GM21367 (cell line): Measurements from ENCODE around the gene MYLK3.
"Not testable (repeated sequence)": the region's sequence is repeated elsewhere in the genome, so short reads cannot be mapped to it uniquely, and the experiment has no call there.

Source experiments
- ATAC-seq: cut with Tn5 transposase; IDR thresholded peaks from one replicate; pipeline ENCODE4 v1.9.1; 2021; ENCODE audit not compliant: unreplicated experiment

Gene MYLK3

DNA sequence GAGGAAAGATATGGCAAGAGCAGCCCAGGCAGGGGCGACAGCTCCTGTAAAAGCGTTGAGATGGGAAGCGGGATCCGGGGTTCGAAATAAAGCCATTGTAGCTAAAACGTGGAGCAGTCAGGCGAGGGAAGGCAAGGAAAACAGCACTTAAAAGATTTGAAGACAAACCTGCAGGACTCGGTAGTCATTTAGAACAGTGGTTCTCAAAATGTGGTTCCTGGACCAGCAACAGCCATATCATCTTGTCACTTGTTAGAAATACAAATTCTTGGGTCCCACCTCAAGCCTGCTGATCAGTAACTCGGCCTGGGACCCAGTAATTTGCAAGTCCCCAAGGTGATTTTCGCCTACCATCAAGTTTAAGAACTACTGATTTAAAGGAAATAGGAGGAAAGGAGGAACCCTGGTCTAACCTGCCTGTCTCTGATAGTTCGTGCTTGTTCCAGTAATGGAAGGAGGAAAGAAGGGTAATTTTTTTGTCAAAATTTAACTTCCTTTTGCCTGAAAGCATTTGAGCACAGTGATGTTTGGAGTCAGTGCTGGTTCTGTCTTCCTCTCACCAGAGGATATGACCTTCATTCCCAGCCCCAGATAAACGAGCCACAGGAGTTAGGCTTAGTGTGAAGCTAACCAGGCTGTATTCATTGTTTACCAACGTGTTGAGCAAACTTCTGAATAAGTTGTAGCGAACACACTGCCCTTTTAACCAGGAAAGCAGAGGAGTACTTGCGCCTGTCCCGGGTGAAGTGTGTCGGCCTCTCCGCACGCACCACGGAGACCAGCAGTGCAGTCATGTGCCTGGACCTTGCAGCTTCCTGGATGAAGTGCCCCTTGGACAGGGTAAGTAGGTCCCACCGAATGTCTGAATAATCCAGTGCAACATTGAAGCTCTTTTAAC is 57.6 kb downstream of the MYLK3 start:
- no peak for ATAC-seq

DNA sequence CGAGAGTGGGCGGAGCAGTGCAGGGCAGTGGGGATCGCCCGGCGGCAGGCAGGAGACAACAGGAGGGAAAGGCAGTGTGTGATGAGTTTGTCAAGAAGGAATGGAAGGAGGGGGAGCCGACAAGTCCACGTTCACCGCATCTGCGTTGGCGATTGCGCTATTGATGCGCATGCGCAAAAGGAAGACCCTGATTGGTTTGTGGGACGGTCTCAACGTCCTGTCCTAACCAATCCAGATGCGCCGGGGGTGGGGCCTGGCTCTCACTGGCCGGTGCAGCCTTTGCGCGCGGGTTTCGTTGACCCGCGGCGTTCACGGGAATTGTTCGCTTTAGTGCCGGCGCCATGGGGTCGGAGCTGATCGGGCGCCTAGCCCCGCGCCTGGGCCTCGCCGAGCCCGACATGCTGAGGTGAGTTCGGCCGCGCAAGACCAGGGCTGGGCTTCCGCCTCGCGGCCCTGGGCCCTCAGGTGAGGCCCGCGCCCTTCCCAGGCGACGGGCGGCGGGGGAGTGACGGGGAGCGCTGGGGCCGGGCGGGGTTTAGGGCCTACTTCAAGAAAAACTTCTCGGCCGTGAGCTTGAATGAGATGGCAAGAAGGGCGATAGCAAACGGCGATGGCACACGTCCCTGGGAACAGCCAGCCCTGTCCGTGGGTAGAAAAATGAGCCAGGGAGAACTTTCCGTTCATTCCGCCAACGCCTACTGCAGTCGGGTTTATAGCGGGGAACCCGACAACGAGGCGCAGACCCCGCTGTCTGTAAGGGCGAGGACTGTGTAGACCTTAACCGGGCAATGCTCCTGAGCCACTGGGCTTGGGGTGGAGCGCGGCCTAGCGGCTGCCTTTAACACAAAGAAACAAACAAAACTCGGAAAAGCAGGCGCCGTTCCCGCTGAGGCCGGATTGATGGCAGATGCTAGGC is 58.5 kb downstream of the MYLK3 start, which contains the start of gene ORC6:
Gene ORC6, plus strand, starts transcription at position 295 of the 916 bp plus-strand sequence. Its CDS starts 47 bp downstream, at position 342.
- ATAC-seq = peak; percentile 59

DNA sequence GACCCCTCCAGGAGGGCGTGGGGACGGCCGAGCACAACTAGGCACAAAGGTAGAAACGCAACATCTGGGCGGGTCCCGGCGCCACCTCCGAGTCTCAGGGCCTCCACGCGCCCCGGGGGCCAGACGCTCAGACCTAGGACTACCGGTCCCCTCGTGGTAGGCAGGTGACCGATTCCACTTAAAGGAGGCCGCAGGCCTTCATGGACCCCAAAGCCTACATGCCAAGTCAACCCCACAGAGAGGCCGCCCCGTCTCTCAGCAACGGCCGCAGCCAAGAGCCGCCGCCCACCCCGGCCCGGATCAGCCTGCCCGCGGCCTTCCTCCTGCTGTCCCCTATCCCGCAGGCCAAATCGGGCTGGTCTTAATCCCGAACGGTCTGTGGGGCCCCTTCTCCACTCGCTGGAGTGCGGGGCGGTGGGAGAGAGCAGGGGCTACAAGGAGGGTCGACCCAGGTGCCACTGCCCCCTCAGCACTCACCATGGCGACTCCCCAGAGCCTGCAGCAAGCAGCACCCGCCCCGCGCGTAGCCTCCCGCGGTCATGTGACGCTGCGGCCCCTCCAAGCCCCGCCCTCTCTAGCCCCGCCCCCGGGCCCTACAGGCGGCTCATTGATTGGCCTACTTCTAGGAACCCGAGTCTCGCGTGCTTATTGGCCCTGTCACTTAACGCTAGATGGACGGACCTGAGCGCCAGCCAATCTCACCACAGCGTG is 59.3 kb downstream of the MYLK3 start, which contains the start of gene VPS35:
Gene VPS35, minus strand, starts transcription at position 525 of the 711 bp plus-strand sequence. Its CDS starts 45 bp downstream, at position 480.
- ATAC-seq = peak; percentile 77

DNA sequence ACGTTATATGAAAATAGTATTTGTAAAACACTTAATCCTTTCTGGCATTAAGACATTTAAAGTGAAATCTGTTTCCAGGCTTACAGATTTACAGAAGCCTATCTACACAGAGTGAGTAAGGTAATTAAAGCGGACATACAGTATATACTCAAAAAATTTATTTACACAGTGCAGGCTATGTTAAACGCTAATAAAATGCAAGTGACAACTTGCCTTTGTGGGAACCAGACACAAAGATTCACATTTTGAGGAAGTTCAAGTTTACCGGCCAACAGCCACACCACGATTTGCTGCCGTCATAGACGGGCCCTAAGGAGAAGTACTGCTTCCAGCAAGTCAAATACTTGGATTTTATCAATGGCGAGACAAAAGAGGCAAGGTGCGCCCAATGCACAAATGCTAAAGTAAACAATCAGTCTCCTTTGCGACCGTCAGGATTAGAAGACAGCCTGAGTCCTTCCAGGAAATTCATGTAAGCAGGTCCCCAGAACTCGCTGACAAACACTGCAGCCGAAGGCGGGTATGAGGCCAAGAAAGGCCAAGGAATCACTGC is 60.0 kb downstream of the MYLK3 start:
- no peak for ATAC-seq

DNA sequence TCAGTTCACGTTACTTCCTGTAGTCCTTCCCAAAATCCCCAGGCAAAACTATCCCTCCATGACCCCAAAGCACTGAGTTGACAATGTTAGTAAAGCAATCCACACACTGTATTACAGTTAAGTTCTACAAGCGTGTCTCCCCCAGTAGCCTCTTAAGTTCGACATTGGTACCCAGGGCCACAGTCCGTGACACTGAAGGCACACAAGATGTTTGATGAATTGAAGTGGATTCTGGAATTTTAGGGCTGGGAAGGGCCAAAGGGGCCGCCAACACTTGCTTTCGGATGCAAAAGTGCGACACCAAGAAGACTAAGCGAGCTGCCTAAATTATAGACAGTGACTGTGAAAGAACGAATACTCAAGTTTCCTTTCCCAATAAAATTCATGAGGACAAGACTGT is 60.7 kb downstream of the MYLK3 start:
- no peak for ATAC-seq

DNA sequence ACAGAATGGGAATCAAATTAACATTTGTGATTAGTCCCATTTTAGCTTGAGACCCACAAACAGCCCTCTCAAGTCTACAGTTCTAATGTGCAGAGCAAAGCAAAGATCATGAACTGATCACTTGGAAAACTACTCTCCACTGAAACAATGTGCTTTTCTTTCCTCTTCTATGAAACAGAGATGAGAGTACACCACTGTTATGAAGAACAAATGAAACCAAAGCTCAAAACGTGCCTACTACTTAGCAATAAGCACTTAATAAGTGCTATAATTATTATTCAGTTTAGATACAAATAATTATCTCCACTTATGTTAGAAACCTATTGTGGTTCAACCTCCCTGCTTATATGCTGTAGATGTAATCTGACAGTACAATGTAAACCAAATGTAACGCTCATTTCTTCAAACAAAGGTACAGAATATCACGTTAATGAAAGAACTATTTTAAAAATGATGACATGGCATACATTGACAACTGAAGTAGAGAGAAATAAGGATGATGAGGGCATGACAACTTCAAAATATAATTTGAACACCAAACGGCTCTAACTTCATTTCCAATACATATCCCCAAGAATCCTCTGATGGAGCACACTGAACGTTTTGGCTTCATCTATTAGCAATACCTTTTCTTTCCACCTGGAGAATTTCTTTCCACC is 61.2 kb downstream of the MYLK3 start:
- ATAC-seq = no peak

DNA sequence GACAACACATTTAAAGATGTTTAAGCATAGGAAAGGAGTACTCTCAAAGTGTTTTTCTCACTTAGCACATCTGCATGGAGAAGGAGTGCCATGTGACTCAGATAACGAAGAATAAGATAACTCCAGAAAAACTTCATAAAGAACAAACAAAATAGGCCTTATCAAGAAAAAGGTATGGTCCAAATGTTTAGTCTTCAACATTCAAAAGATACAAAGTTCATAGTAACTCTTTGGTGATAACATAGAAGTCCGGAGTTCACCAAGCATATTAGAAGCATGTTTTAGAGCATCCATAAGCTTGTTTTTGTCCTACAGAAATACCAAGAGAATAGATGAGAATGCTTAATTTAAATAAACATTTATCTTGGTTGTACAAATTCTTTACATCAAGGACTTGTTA is 66.3 kb downstream of the MYLK3 start:
- not testable (repeated sequence) for ATAC-seq

DNA sequence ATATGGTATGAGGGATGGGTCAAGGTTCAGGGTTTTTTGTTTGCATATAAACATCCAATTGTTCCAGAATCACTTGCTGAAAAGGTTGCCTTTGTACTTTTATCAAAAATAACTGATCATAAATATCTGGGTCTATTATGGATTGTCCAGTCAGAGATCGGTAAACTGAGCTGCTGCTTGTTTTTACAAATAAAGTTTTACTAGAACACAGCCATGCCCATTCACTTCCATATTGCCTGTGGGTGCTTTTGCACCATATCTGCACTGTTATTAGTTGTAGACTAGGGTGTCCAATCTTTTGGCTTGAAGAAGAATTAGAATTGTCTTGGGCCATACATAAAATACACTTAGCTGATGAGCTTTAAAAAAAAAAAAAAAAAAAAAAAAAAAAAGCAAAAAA is 70.2 kb downstream of the MYLK3 start:
- not testable (repeated sequence) for ATAC-seq

DNA sequence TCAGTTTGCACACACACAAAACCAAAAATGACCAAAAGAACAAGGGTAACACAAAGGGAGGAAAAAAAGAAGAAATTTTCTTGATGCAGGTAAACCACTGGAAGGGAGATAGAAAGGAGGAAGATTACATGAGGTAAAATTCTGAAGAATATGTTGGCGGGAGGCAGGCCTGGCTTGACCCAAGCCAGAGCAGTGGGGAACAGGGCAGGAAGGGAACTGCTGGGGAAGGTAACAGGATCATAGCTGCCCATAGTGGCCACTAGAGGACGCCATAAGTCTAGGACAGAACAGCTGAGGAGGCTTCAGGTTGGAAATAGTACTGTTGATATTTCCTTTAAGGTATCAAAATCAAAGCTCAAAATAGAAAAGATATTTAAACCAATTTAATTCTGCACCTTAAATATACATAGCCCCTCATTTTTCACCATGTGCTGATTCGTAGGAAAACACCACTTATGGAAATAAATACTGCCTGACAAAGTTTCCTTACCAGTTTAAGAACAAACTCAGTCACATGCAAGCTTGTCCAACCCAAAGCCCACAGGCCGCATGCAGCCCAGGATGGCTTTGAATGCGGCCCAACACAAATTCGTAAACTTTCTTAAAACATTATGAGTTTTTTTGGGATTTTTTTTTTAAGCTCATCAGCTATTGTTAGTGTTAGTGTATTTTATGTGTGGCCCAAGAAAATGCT is 74.7 kb downstream of the MYLK3 start:
- ATAC-seq = peak; percentile 75

DNA sequence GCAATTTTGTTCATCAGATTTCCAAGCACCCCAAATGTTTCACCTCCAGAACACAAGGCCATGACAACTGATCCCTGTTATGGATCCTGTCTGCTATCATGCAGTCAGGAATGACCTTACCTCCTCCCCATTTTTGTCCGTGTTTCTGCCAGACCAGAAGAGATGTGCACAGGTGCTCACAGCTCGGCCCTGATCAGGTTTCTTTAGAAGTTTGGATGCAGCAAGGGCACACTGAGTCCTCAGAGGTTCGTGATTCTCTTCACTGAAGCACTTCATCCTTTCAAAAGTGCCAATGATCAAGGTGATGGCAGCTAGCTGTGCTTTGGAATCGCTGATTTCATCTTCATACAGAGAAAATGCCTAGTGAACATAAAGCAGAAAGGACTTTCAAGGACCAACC is 86.0 kb downstream of the MYLK3 start:
- ATAC-seq = no peak

DNA sequence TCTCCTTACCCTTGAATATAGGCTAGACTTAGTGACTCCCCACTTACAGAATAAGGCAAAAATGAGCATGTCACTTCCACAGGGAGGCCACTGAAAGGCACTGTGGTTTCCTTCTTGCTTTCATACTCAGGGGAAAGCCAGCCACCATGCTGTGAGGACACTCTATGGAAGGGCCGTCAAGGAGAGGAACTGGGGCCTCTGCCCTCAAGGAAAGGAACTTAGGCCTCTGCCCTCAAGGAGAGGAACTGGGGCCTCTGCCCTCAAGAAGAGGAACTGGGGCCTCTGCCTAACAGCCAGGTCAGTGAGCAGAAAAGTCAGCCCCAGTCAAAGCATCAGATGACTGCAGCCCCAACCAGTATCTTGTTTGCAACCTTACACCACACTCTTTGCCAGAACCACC is 89.2 kb downstream of the MYLK3 start:
- ATAC-seq = peak; percentile 97
